K562 (cell line): ENCODE measurements around the gene SYNRG. TPM values are rescaled to one million over a fixed set of nuclear protein-coding genes. Genes with fewer than 3 reads are reported as not detected.
A peak's percentile ranks its signal among the peaks of the same experiment; 100 is the strongest.

Experiments used
- ARID4B ChIP-seq: sonication (generic); formaldehyde crosslinking; IDR thresholded peaks from 2 replicates; pipeline ENCODE4 v1.8.0; 2022; ENCODE audit warnings: mild to moderate bottlenecking, missing genetic modification reagents
- ATF7 ChIP-seq: fragments of 450-650 bp; IDR thresholded peaks from 2 replicates; pipeline ENCODE4 v1.7.1; 2014; ENCODE audit warnings: mild to moderate bottlenecking, moderate library complexity
- ELK1 ChIP-seq: sonication (generic); formaldehyde crosslinking; IDR thresholded peaks from 2 replicates; pipeline ENCODE4 v1.8.1; 2022; ENCODE audit warnings: missing genetic modification reagents
- GABPA ChIP-seq: fragments of 200-800 bp; sonication (Bioruptor generic); conservative IDR thresholded peaks from 2 replicates; pipeline ENCODE4 v1.6.1; 2016; ENCODE audit warnings: low read depth, missing genetic modification characterization, missing compliant biosample characterization
- HDGF ChIP-seq: fragments of 450-650 bp; IDR thresholded peaks from 2 replicates; pipeline ENCODE4 v1.6.1; 2016
- IRF9 ChIP-seq: fragments of 450-650 bp; IDR thresholded peaks from 2 replicates; pipeline ENCODE4 v1.6.1; 2016; ENCODE audit warnings: missing biosample characterization, missing genetic modification characterization
- MBD1 ChIP-seq: fragments of 250-450 bp; sonication (Bioruptor Pico); IDR thresholded peaks from 2 replicates; pipeline ENCODE4 v1.8.0; 2022; ENCODE audit warnings: inconsistent platforms
- MXD1 ChIP-seq: fragments of 250-450 bp; sonication (Bioruptor Pico); IDR thresholded peaks from 2 replicates; pipeline ENCODE4 v1.8.0; 2021; ENCODE audit warnings: borderline replicate concordance, mild to moderate bottlenecking, moderate library complexity; ENCODE audit not compliant: poor library complexity, severe bottlenecking
- PHF8 ChIP-seq: fragments of 200-600 bp; sonication (generic); IDR thresholded peaks from 2 replicates; pipeline ENCODE4 v1.6.1; 2012; ENCODE audit warnings: mixed run types, mild to moderate bottlenecking, inconsistent platforms, low read length, moderate library complexity, borderline replicate concordance
- PREB ChIP-seq: sonication (generic); formaldehyde crosslinking; IDR thresholded peaks from 2 replicates; pipeline ENCODE4 v1.8.1; 2023; ENCODE audit warnings: mild to moderate bottlenecking, missing genetic modification reagents
- RBM39 ChIP-seq: fragments of 200-400 bp; formaldehyde crosslinking; optimal IDR thresholded peaks from 2 replicates; pipeline ENCODE3; 2018; ENCODE audit warnings: low read depth, low read length
- RHOXF2B ChIP-seq: fragments of 250-450 bp; sonication (Bioruptor Pico); conservative IDR thresholded peaks from 2 replicates; pipeline ENCODE4 v1.5.1; 2021
- polyA plus RNA-seq, 8 experiments: library from polyadenylated mRNA; depleted of rRNA in 4 of 8; stranded (reverse) in 5 of 8; unstranded in 3 of 8; fragments of >200 nt; fragmentation: Nextera tagmentation in 2 of 8; fragmentation: Illumina TruSeq in 1 of 8; extraction: Ambion mirVana in 2 of 8; extraction: Trizol in 1 of 8; gene quantifications; 2 replicates each; pipeline versions ENCODE4 v1.2.1 to v1.2.3, GENCODE V29; 2011 to 2014; ENCODE audit warnings: inconsistent platforms in 1 of 8, missing spikeins in 1 of 8
- total RNA-seq, 7 experiments: library from RNA; depleted of rRNA in 6 of 7; stranded (reverse); fragments of >200 nt in 6 of 7; fragmentation: Illumina TruSeq in 2 of 7; extraction: Trizol in 2 of 7; gene quantifications; 2 replicates each; pipeline versions ENCODE4 v1.2.1 to v1.2.3, GENCODE V29; 2011 to 2021; ENCODE audit warnings: low replicate concordance in 1 of 7

SYNRG gene
- total and polyA plus RNA-seq, 9 of the 15 experiments (the other 6 are each of a cell fraction or from before 2014, with no cell fraction given): 2.9 to 28.2 (median 15.1) TPM

GRCh38 chr17:37490638-37491614 lies 118.3 kb downstream of the SYNRG start (continued):
- TF ChIP-seq MBD1 (CRISPR knock-in tag): no peak
- no peak for TF ChIP-seq ARID4B (CRISPR knock-in tag)
- TF ChIP-seq RBM39: no peak
- TF ChIP-seq MXD1 (CRISPR knock-in tag): no peak
- TF ChIP-seq PREB (CRISPR knock-in tag): no peak
- no peak for TF ChIP-seq RHOXF2B (CRISPR knock-in tag)
- no peak for TF ChIP-seq GABPA (tag)
- TF ChIP-seq HDGF: 0 out of 2 replicates have a peak, but pooled peaks have one; percentile 36
- TF ChIP-seq IRF9: no peak
- TF ChIP-seq PHF8: peak; percentile 32; the same call in 1 of the 2 replicates
- TF ChIP-seq ATF7: peak; percentile 40; the same call in 1 of the 2 replicates
- TF ChIP-seq ELK1 (CRISPR knock-in tag): no peak
